ENCODE results near the gene LRRTM2.

DNA sequence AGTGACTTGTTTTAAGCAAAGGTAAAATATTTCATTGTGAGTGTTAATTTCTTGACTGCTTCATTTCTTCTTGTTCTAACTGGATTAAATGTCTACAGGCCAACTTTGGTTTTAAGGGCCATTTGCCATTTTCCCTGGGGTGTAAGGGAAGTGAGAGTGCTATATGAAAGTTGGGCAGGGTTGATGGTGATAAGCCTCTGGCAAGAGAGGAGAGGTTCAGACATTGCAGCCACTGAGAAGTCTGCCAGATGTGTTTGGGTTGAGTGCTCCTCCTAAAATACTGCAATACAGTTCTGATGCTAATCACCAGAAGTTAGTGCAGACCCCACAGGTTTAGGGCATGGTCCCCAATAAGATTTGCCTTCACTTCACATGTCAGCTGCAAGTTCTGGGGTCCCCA lies 14.9 kb upstream of the LRRTM2 start:
- TF ChIP-seq POLR2A (IDR thresholded peaks at IDR 0.05), result no peak
- TF ChIP-seq, protein P1, sequence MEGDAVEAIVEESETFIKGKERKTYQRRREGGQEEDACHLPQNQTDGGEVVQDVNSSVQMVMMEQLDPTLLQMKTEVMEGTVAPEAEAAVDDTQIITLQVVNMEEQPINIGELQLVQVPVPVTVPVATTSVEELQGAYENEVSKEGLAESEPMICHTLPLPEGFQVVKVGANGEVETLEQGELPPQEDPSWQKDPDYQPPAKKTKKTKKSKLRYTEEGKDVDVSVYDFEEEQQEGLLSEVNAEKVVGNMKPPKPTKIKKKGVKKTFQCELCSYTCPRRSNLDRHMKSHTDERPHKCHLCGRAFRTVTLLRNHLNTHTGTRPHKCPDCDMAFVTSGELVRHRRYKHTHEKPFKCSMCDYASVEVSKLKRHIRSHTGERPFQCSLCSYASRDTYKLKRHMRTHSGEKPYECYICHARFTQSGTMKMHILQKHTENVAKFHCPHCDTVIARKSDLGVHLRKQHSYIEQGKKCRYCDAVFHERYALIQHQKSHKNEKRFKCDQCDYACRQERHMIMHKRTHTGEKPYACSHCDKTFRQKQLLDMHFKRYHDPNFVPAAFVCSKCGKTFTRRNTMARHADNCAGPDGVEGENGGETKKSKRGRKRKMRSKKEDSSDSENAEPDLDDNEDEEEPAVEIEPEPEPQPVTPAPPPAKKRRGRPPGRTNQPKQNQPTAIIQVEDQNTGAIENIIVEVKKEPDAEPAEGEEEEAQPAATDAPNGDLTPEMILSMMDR (IDR thresholded peaks at IDR 0.05), result no peak

All from body of pancreas (tissue), 4 donors.